Hair follicle dermal papilla cell (primary cell): ENCODE results near the gene SH2D4B. TPM values are rescaled to one million over a fixed set of nuclear protein-coding genes. Genes with fewer than 3 reads are reported as not detected.

Experiments used
- total RNA-seq: library from RNA; depleted of rRNA; stranded (reverse); fragments of >200 nt; gene quantifications from 2 replicates; pipeline ENCODE4 v1.2.3, GENCODE V29; 2012

Gene SH2D4B
- total RNA-seq, result not detected in 2 replicates

DNA sequence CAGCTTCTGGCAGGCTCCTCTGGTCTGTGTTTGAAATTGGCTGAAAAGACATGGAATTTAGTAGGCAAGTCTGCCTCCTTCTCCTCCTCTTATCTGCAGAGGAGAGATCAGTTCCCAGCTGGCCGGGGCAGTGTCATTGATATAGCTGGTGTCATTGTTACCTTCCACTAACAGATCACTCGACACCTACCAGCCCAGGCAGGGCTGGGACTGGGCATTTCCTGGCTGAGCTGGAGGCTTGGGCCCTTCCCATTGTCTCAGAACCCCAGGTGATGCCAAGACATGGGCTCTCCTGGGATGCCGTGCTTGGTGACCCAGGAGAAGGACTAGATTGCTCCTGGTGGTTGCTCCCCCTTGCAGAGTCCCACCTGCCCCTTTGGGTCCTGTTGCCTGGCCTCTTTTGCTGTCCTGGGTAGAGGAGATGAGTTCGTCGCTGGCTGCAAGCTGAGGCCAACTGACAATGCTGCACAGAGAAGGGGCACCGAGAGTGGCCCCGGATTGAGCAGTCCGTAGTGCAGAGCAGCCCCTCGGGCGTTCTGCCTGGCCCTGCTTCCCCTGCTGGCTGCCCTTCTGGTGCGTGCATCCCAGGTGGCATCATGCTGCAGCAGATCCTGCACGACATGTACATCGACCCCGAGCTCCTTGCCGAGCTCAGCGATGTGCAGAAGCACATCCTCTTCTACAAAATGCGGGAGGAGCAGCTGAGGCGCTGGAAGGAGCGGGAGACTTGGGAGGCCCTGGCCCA, at the start of gene SH2D4B:
Gene SH2D4B, plus strand, starts transcription at position 167 of the 745 bp plus-strand sequence. Its CDS starts 430 bp downstream, at position 597.

Other genes with a start within 250 kb of the SH2D4B start
- gene MAT1A, start 248.2 kb upstream of the SH2D4B start, total RNA-seq, result not detected in 2 replicates
- gene DYDC1, start 181.1 kb upstream of the SH2D4B start, total RNA-seq, result not detected in 2 replicates
- gene DYDC2, start 181.1 kb upstream of the SH2D4B start, total RNA-seq, result not detected in 2 replicates
- gene PRXL2A, start 129.4 kb upstream of the SH2D4B start, total RNA-seq, result 20.4 and 23.0 TPM in 2 replicates
- gene TSPAN14, start 83.6 kb upstream of the SH2D4B start, total RNA-seq, result 49.0 and 53.2 TPM in 2 replicates